ENCODE results near the gene IKZF4. TPM values are rescaled to one million over a fixed set of nuclear protein-coding genes. Genes with fewer than 3 reads are reported as not detected.
"Not testable (repeated sequence)": the region's sequence is repeated elsewhere in the genome, so short reads cannot be mapped to it uniquely, and the experiment has no call there.

IKZF4 gene
- total RNA-seq, 1 donor from 2014 or later, result 31.9 TPM

DNA sequence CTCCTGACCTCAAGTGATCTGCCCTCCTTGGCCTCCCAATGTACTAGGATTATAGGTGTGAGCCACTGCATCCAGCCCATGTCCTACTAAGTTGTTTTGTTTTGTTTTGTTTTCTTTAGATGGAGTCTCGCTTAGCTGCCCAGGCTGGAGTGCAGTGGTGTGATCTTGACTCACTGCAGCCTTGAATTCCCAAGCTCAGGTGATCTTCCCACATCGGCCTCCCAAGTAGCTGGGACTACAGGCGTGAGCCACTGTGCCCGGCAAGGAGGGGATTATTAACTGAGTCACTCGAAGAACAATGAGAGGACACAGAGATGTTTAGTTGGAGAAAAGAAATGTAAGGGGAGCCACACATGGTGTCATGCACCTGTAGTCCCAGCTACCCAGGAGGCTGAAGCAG lies 41.1 kb downstream of the IKZF4 start:
- H3K27ac Mint-ChIP-seq, result no peak overlapping the region
- no peak for DNase-seq (ENCODE audit: low spot score)
- H3K4me1 Mint-ChIP-seq (ENCODE audit: low read depth), result no peaks in the 10 kb centered on the region
- no peak overlapping the region for H3K4me3 Mint-ChIP-seq
- intact Hi-C loops (cut with micrococcal nuclease), result no loop called here
- no peaks in the 10 kb centered on the region for H3K36me3 Mint-ChIP-seq (ENCODE audit: low read depth)
- H3K27me3 Mint-ChIP-seq (ENCODE audit: insufficient read depth), result peaks cover 18% of the 10 kb centered on the region
- H3K9me3 Mint-ChIP-seq, result no peaks in the 10 kb centered on the region

DNA sequence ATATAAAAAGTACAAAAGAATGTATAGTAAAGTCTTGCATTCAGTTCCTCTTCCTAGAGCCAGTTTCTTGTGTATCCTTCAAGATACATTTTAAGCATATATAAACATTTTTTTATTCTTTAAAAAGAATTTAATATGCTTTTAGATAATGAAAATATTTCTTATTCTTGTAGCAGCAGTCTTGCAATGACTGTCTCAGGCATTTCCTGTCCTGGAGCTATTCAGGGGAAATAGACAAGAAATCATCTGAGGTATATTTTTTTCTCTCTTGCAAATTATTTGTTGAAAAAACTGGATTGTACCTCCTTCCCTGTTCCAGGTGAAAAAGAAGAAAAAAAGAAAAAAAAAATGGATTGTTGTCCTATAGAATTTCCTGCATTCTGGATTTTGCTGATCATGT lies 42.2 kb downstream of the IKZF4 start:
- Mint-ChIP-seq H3K36me3 (ENCODE audit: low read depth) (no peaks in the 10 kb centered on the region), H3K4me1 (ENCODE audit: low read depth) (no peaks in the 10 kb centered on the region), H3K4me3 (no peak overlapping the region), H3K27ac (no peak overlapping the region), H3K27me3 (ENCODE audit: insufficient read depth) (peaks cover 17% of the 10 kb centered on the region), H3K9me3 (no peaks in the 10 kb centered on the region)
- no peak for DNase-seq (ENCODE audit: low spot score)
- intact Hi-C loops (cut with micrococcal nuclease), result no loop called here

DNA sequence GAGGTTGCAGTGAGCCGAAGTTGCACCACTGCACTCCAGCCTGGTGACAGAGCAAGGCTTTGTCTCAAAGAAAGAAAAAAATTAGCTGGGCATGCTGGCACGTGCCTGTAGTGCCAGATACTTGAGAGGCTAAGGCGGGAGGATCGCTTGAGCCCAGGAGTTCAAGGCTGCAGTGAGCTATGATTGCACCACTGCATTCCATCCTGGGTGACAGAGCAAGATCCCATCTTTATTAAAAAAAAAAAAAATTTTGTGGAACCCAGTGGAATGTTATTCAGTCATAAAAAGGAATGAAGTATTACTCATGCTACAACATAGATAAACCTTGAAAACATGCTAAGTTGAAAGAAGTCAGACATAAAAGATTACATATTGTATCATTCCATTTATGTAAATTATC lies 50.8 kb downstream of the IKZF4 start:
- intact Hi-C loops (cut with micrococcal nuclease), result no loop called here
- Mint-ChIP-seq H3K27ac (no peak overlapping the region), H3K9me3 (no peaks in the 10 kb centered on the region), H3K4me3 (no peak overlapping the region), H3K27me3 (ENCODE audit: insufficient read depth) (peaks cover 10% of the 10 kb centered on the region), H3K4me1 (ENCODE audit: low read depth) (no peaks in the 10 kb centered on the region), H3K36me3 (ENCODE audit: low read depth) (no peaks in the 10 kb centered on the region)
- DNase-seq (ENCODE audit: low spot score), result no peak

DNA sequence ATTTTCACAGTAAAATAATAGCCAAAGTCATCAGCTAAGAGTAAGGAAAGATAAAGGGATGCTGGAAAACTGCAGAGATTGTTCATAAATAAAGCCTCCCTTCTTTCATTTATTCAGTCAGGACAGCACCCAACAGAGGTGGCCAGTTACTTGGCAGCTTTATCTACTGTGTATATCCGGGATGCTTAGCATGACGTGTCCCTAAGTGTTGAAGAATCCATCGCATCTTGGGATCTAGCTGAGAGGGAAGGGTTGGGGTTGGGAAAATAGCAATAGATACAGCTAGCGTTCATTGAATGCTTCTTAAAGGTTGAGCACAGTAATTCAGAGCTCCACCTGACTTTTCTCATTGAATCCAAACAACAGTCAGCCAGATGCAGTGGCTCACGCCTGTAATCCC lies 53.6 kb downstream of the IKZF4 start:
- peaks cover 17% of the 10 kb centered on the region for H3K27me3 Mint-ChIP-seq (ENCODE audit: insufficient read depth)
- no peaks in the 10 kb centered on the region for H3K9me3 Mint-ChIP-seq
- H3K36me3 Mint-ChIP-seq (ENCODE audit: low read depth), result no peaks in the 10 kb centered on the region
- DNase-seq (ENCODE audit: low spot score), result no peak
- H3K27ac Mint-ChIP-seq, result no peak overlapping the region
- intact Hi-C loops (cut with micrococcal nuclease), result no loop called here
- H3K4me1 Mint-ChIP-seq (ENCODE audit: low read depth), result peaks cover 5% of the 10 kb centered on the region
- H3K4me3 Mint-ChIP-seq, result no peak overlapping the region

DNA sequence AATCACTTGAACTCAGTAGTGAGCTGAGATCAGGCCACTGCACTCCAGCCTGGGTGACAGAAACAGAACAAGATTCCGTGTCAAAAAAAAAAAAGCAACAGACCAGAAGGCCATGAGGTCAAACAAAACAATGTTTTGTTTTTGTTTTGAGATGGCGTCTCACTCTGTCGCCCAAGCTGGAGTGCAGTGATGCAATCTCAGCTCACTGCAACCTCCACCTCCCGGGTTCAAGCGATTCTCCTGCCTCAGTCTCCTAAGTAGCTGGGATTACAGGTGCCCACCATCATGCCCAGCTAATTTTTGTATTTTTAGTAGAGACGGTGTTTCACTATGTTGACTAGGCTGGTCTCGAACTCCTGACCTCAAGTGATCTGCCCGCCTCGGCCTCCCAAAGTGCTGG lies 57.1 kb downstream of the IKZF4 start:
- Mint-ChIP-seq H3K4me3 (peak overlapping the region; percentile 45), H3K27me3 (ENCODE audit: insufficient read depth) (peaks cover 27% of the 10 kb centered on the region), H3K4me1 (ENCODE audit: low read depth) (peaks cover 13% of the 10 kb centered on the region)
- H3K36me3 Mint-ChIP-seq (ENCODE audit: low read depth); DNase-seq (ENCODE audit: low spot score); H3K27ac Mint-ChIP-seq; intact Hi-C loops (cut with micrococcal nuclease); H3K9me3 Mint-ChIP-seq: not testable (repeated sequence)

DNA sequence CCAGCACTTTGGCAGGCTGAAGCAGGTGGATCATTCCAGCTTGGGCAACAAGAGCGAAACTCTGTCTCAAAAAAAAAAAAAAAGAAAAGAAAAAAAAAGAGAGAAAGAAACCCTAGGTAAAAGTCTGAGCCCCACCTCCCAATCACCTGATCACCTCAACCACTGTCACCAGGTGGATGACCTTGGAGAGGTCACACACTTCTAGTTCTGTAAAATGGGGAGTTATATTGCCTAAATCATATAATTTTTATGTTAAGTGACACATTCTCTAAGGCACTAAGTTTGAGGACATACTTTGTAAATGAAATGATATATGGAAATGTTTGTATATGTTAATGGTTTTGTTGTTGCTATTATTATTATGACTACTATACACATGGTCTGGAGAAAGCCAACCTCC lies 57.6 kb downstream of the IKZF4 start:
- no peaks in the 10 kb centered on the region for H3K9me3 Mint-ChIP-seq
- peaks cover 24% of the 10 kb centered on the region for H3K27me3 Mint-ChIP-seq (ENCODE audit: insufficient read depth)
- no peak overlapping the region for H3K27ac Mint-ChIP-seq
- intact Hi-C loops (cut with micrococcal nuclease), result no loop called here
- peaks cover 13% of the 10 kb centered on the region for H3K4me1 Mint-ChIP-seq (ENCODE audit: low read depth)
- H3K4me3 Mint-ChIP-seq, result peak overlapping the region; percentile 80
- DNase-seq (ENCODE audit: low spot score), result no peak
- no peaks in the 10 kb centered on the region for H3K36me3 Mint-ChIP-seq (ENCODE audit: low read depth)

DNA sequence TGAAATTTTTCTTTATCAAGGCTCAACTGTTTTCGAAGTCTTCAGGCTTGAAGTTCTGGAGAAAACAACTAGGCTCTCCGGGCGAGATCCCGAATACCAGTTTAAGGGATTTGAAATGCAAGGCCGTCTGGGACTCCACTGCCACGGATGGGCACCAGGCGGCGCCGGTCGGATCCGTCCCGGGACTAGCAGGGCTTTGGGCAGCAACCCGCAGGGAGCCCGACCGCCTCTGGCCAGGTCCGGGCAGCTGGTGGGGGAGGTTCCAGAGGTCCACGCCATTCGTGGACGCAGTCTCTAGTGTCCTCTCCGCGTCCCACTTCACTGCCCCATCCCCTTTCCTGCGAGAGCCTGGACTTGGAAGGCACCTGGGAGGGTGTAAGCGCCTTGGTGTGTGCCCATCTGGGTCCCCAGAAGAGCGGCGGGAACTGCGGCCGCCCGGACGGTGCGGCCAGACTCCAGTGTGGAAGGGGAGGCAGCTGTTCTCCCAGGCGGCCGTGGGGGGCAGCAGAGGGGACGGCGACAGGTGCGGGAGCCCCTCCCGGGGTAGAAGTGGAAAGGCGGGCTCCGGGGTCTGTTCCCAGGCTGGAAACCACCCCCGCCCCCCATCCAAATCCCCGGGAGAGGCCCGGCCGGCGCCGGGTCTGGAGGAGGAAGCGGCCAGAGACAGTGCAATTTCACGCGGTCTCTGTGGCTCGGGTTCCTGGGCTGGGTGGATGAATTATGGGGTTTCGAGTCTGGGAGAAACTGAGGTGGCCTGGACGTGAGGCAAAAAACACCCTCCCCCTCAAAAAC lies 58.3 kb downstream of the IKZF4 start:
- peak overlapping the region; percentile 44 for H3K27ac Mint-ChIP-seq
- peaks cover 13% of the 10 kb centered on the region for H3K4me1 Mint-ChIP-seq (ENCODE audit: low read depth)
- intact Hi-C loops (cut with micrococcal nuclease), result loop anchor here (1.0 kb wide), 2 partner anchors 25 to 32 kb away; partner anchors contain the start of gene PA2G4
- DNase-seq (ENCODE audit: low spot score), result peak; percentile 25
- peaks cover 25% of the 10 kb centered on the region for H3K27me3 Mint-ChIP-seq (ENCODE audit: insufficient read depth)
- H3K9me3 Mint-ChIP-seq, result no peaks in the 10 kb centered on the region
- H3K4me3 Mint-ChIP-seq, result peak overlapping the region; percentile 80
- H3K36me3 Mint-ChIP-seq (ENCODE audit: low read depth), result no peaks in the 10 kb centered on the region

DNA sequence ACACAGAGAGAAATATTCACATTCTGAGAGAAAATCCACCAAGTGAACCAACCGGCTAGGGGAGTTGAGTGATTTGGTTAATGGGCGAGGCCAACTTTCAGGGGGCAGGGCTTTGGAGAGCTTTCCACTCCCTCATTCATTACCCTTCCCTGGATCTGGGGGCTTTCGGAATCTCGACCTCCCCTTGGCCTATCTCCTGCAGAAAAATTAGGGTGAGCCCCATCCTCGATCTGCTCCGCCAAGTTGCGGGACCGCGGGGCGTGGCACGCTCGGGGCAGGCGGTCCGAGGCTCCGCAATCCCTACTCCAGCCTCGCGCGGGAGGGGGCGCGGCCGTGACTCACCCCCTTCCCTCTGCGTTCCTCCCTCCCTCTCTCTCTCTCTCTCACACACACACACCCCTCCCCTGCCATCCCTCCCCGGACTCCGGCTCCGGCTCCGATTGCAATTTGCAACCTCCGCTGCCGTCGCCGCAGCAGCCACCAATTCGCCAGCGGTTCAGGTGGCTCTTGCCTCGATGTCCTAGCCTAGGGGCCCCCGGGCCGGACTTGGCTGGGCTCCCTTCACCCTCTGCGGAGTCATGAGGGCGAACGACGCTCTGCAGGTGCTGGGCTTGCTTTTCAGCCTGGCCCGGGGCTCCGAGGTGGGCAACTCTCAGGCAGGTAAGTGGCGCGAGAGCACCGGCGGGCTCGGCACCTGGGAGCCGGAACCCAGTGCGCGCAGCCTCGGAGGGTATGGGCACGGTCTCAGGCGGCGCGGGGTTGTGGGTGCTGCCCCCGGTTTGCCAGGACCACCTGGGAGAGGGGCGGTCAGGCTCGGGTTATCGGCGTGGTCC lies 59.1 kb downstream of the IKZF4 start, which contains the start of gene ERBB3:
Gene ERBB3, plus strand, starts transcription at position 443 of the 833 bp plus-strand sequence. Its CDS starts 136 bp downstream, at position 579.
- intact Hi-C loops (cut with micrococcal nuclease), result loop anchor here (1.0 kb wide), 2 partner anchors 24 to 33 kb away; partner anchors contain the start of gene PA2G4
- Mint-ChIP-seq H3K4me1 (ENCODE audit: low read depth) (peaks cover 14% of the 10 kb centered on the region), H3K27ac (peak within 1 kb of the TSS; percentile 44), H3K4me3 (peak within 1 kb of the TSS; percentile 80), H3K27me3 (ENCODE audit: insufficient read depth) (peaks cover 27% of the 10 kb centered on the region), H3K36me3 (ENCODE audit: low read depth) (no peaks in the 10 kb centered on the region), H3K9me3 (no peaks in the 10 kb centered on the region)
- DNase-seq (ENCODE audit: low spot score), result peak; percentile 53

DNA sequence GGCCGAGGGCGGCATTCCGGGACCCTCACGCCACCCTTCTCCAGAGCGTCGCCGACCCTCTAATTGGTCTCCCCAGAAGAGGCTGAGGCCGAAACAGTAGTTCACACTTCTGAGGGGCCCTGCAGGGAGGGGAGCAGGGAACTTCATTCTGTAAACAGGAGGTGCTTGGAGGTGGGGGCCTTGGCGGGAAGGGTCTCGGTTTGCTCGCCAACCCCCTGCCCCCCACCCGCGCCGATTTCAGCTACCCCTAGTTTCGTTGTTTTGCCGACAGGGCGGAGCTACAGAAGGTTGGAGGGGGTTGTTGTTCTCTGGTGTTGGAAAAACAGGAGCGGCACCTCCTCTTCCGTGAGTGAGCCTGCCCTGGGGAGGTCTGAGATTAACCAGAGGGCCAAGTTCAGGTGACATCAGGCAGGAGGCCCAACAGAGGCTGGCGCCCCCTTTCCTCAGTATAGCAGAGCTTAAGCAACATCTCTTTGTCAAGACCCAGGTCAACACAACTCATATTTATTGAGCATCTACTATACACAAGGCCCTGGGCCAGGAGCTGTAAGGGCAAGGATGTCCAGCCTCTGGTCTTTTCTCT lies 59.8 kb downstream of the IKZF4 start:
- Mint-ChIP-seq H3K9me3 (no peaks in the 10 kb centered on the region), H3K27me3 (ENCODE audit: insufficient read depth) (peaks cover 29% of the 10 kb centered on the region), H3K27ac (no peak overlapping the region), H3K36me3 (ENCODE audit: low read depth) (no peaks in the 10 kb centered on the region), H3K4me1 (ENCODE audit: low read depth) (peaks cover 18% of the 10 kb centered on the region), H3K4me3 (peak overlapping the region; percentile 63)
- no peak for DNase-seq (ENCODE audit: low spot score)
- intact Hi-C loops (cut with micrococcal nuclease), result no loop called here

DNA sequence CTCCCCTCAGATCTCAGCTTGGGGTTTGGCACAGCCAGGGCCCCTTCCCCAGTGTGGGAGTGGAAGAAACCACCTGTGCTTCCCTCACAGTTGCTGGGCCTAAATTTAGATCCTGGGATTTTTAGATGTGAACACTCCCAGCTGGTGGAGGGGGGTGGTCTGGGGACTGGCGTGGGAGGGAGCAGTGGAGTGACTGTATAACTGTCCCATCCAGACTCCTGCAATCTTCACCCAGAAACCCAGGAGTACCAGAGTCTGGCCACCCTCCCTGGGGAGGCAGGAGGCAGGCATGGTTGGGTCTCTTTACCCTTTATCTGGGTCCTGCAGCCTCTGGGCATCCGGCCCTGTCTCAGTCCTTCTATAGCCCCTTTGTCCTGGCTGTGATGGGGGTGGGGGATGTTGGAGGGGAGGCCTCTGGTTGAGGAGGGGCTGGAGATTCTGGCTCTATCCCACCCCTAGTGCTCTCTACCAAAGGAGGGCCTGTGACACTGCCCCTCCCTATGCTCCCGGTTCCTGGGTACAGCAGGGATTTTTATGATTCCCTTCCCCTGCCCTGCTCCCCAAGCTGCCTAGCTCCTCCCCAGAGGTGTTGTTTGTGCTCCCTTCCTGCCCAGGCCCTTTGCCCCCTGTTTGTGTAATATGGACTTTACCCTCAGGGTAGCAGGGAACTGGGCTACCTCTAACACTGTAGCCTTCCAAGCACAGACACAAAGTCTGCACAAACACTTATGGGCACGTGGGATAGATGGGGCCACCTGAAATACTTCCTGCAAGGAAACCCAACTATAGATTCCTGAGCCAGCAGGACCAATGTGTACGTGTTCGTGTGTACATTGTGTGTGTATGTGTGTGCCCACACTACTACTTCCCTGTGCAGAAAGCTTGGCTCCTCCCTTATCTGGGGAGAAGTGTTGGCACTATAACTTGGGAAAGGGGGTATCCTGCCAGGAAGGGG lies 60.8 kb downstream of the IKZF4 start:
- Mint-ChIP-seq H3K36me3 (ENCODE audit: low read depth) (no peaks in the 10 kb centered on the region), H3K9me3 (no peaks in the 10 kb centered on the region), H3K27ac (no peak overlapping the region), H3K27me3 (ENCODE audit: insufficient read depth) (peaks cover 29% of the 10 kb centered on the region), H3K4me1 (ENCODE audit: low read depth) (peaks cover 18% of the 10 kb centered on the region), H3K4me3 (peak overlapping the region; percentile 63)
- intact Hi-C loops (cut with micrococcal nuclease), result no loop called here
- DNase-seq (ENCODE audit: low spot score), result no peak

DNA sequence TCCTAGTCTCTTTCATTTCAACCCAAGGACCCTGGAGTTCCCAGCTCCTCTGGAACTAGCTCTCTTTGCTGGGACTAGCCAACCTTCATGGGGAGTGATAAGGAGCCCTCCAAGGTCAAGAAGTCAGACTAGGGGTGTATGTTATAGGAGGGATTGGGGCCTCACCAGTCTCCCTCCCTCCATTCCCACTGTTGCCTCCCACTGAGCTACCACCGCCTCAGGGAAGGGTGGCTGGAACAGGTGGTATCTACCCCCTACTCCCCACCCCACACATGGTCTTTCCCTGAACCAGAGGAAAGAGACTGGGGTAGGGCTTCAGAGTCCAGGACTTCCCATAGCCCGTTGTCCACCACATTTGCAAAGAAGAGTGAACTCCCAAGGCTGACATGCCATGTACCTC lies 61.5 kb downstream of the IKZF4 start:
- H3K4me1 Mint-ChIP-seq (ENCODE audit: low read depth), result peaks cover 18% of the 10 kb centered on the region
- intact Hi-C loops (cut with micrococcal nuclease), result no loop called here
- no peak overlapping the region for H3K4me3 Mint-ChIP-seq
- H3K27me3 Mint-ChIP-seq (ENCODE audit: insufficient read depth), result peaks cover 29% of the 10 kb centered on the region
- DNase-seq (ENCODE audit: low spot score), result no peak
- H3K36me3 Mint-ChIP-seq (ENCODE audit: low read depth), result no peaks in the 10 kb centered on the region
- H3K27ac Mint-ChIP-seq, result no peak overlapping the region
- no peaks in the 10 kb centered on the region for H3K9me3 Mint-ChIP-seq

DNA sequence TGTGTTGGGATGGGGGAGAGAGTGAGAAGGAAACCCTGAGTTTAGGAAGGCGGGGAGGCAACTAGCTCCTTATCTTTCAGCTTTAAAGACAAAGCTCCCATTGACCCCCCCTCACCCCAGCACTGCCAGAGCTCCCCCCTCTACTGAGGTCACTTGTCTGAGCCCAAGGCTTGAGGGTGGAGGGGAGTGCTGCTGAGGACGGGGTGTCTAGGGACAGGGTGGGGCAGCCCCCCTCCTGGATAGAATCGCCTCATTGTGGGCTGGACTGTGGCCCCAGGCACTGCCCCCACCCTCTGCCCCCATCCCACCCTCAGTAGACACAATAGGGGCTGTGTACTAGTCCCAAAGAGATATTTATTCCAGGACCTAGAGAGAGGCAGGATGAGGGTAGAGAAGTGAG lies 62.1 kb downstream of the IKZF4 start:
- Mint-ChIP-seq H3K9me3 (no peaks in the 10 kb centered on the region), H3K27me3 (ENCODE audit: insufficient read depth) (peaks cover 27% of the 10 kb centered on the region), H3K4me1 (ENCODE audit: low read depth) (peaks cover 18% of the 10 kb centered on the region), H3K36me3 (ENCODE audit: low read depth) (no peaks in the 10 kb centered on the region), H3K4me3 (no peak overlapping the region), H3K27ac (no peak overlapping the region)
- intact Hi-C loops (cut with micrococcal nuclease), result no loop called here
- DNase-seq (ENCODE audit: low spot score), result no peak
